K562 (cell line): Measurements from ENCODE around the gene ZNF581. TPM values are rescaled to one million over a fixed set of nuclear protein-coding genes. Genes with fewer than 3 reads are reported as not detected.

Source experiments
- ARID3A ChIP-seq: IDR thresholded peaks from 2 replicates; pipeline ENCODE4 v1.6.1; 2012; ENCODE audit warnings: low read depth, low read length, improper control_type of control experiment, borderline replicate concordance
- ASH1L ChIP-seq: fragments of 450-650 bp; IDR thresholded peaks from 2 replicates; pipeline ENCODE4 v1.6.1; 2018; ENCODE audit warnings: borderline replicate concordance, mild to moderate bottlenecking, low read depth; ENCODE audit not compliant: partially characterized antibody
- BCL6 ChIP-seq: fragments of 250-450 bp; sonication (Bioruptor Pico); IDR thresholded peaks from 2 replicates; pipeline ENCODE4 v1.4.0; 2020
- CGGBP1 ChIP-seq: fragments of 250-450 bp; sonication (Bioruptor Pico); IDR thresholded peaks from 2 replicates; pipeline ENCODE4 v1.9.0; 2021; ENCODE audit warnings: mild to moderate bottlenecking
- ETV5 ChIP-seq: sonication (generic); formaldehyde crosslinking; IDR thresholded peaks from 2 replicates; pipeline ENCODE4 v1.4.0; 2020; ENCODE audit warnings: low read depth, mild to moderate bottlenecking, missing genetic modification reagents
- JUN ChIP-seq, 2 experiments: sonication (generic) in 1 of 2; formaldehyde crosslinking in 1 of 2; IDR thresholded peaks; 2 replicates each; pipeline versions ENCODE4 v1.6.1 to v1.8.0; 2012 to 2022; ENCODE audit warnings: borderline replicate concordance in 2 of 2, mild to moderate bottlenecking in 2 of 2, improper control_type of control experiment in 1 of 2, low read depth in 1 of 2, low read length in 1 of 2, missing genetic modification reagents in 1 of 2
- KDM2B ChIP-seq: fragments of 250-450 bp; sonication (Bioruptor Pico); IDR thresholded peaks from 2 replicates; pipeline ENCODE4 v1.8.0; 2021; ENCODE audit warnings: mild to moderate bottlenecking, moderate library complexity
- MLX ChIP-seq, 2 experiments: fragments of 450-650 bp in 1 of 2; sonication (generic) in 1 of 2; formaldehyde crosslinking; conservative IDR thresholded peaks; 2 replicates each; pipeline versions ENCODE4 v1.4.0 to v1.8.1; 2020 to 2022; ENCODE audit warnings: mild to moderate bottlenecking in 1 of 2, missing genetic modification reagents in 1 of 2
- NFATC3 ChIP-seq: fragments of 450-650 bp; IDR thresholded peaks from 2 replicates; pipeline ENCODE4 v1.6.1; 2017; ENCODE audit warnings: mild to moderate bottlenecking
- SMARCA5 ChIP-seq: fragments of 450-650 bp; IDR thresholded peaks from 2 replicates; pipeline ENCODE4 v1.6.1; 2016
- TRIM24 ChIP-seq, 2 experiments: fragments of 450-650 bp; IDR thresholded peaks; 2 replicates each; pipeline ENCODE4 v1.6.1; 2016
- XRCC4 ChIP-seq: IDR thresholded peaks from one replicate; pipeline ENCODE4 v1.6.1; 2011; ENCODE audit not compliant: insufficient read depth, insufficient read length; ENCODE audit errors: extremely low read depth
- ZBTB11 ChIP-seq, 3 experiments: fragments of 200-800 bp in 1 of 3; fragments of 250-450 bp in 1 of 3; fragments of 450-650 bp in 1 of 3; sonication (Bioruptor Pico) in 1 of 3; sonication (Bioruptor generic) in 1 of 3; formaldehyde crosslinking in 1 of 3; IDR thresholded peaks; 2 replicates each; pipeline versions ENCODE4 v1.6.1 to v1.8.0; 2016 to 2022; ENCODE audit warnings: mild to moderate bottlenecking in 2 of 3, missing genetic modification characterization in 2 of 3, missing compliant biosample characterization in 1 of 3, moderate library complexity in 1 of 3
- ZNF57 ChIP-seq: fragments of 450-650 bp; formaldehyde crosslinking; IDR thresholded peaks from 2 replicates; pipeline ENCODE4 v1.4.0; 2020; ENCODE audit warnings: mild to moderate bottlenecking, moderate library complexity
- ZNF609 ChIP-seq: sonication (generic); formaldehyde crosslinking; IDR thresholded peaks from 2 replicates; pipeline ENCODE4 v1.8.1; 2023; ENCODE audit warnings: missing genetic modification reagents, mild to moderate bottlenecking, borderline replicate concordance
- ZNF75A ChIP-seq: fragments of 450-650 bp; formaldehyde crosslinking; IDR thresholded peaks from 2 replicates; pipeline ENCODE4 v1.4.0; 2020; ENCODE audit warnings: mild to moderate bottlenecking
- polyA plus RNA-seq, 8 experiments: library from polyadenylated mRNA; depleted of rRNA in 4 of 8; stranded (reverse) in 5 of 8; unstranded in 3 of 8; fragments of >200 nt; fragmentation: Nextera tagmentation in 2 of 8; fragmentation: Illumina TruSeq in 1 of 8; extraction: Ambion mirVana in 2 of 8; extraction: Trizol in 1 of 8; gene quantifications; 2 replicates each; pipeline versions ENCODE4 v1.2.1 to v1.2.3, GENCODE V29; 2011 to 2014; ENCODE audit warnings: inconsistent platforms in 1 of 8, missing spikeins in 1 of 8
- total RNA-seq, 7 experiments: library from RNA; depleted of rRNA in 6 of 7; stranded (reverse); fragments of >200 nt in 6 of 7; fragmentation: Illumina TruSeq in 2 of 7; extraction: Trizol in 2 of 7; gene quantifications; 2 replicates each; pipeline versions ENCODE4 v1.2.1 to v1.2.3, GENCODE V29; 2011 to 2021; ENCODE audit warnings: low replicate concordance in 1 of 7

The ZNF581 gene
- total and polyA plus RNA-seq, 9 of the 15 experiments (the other 6 are each of a cell fraction or from before 2014, with no cell fraction given) = 2.4 to 39.4 (median 15.4) TPM

GRCh38 chr19:55640043-55640576 lies 3.3 kb upstream of the ZNF581 start (continued):
- TF ChIP-seq ARID3A (no peak), JUN (IDR thresholded peaks at IDR 0.05; ENCODE audit: borderline replicate concordance, low read depth, low read length) (peak; percentile 75; the same call in 1 of the 2 replicates), JUN (CRISPR knock-in tag; IDR thresholded peaks at IDR 0.05; ENCODE audit: borderline replicate concordance) (peak; percentile 87; the same call in 1 of the 2 replicates), ZBTB11 (CRISPR knock-in tag; IDR thresholded peaks at IDR 0.05) (no peak), TRIM24 (IDR thresholded peaks at IDR 0.05) (no peak), KDM2B (CRISPR knock-in tag) (no peak), SMARCA5 (no peak), ZNF609 (CRISPR knock-in tag) (peak; percentile 96; the same call in 1 of the 2 replicates), ETV5 (CRISPR knock-in tag) (peak; percentile 61; the same call in 1 of the 2 replicates), ZNF57 (CRISPR knock-in tag) (no peak), CGGBP1 (CRISPR knock-in tag) (no peak), ASH1L (peak; percentile 63), ZNF75A (no peak), BCL6 (CRISPR knock-in tag) (no peak), XRCC4 (no peak), NFATC3 (no peak), MLX (CRISPR knock-in tag; conservative IDR thresholded peaks at IDR 0.05) (peak in 1 of 2 experiments; percentile 96; a peak in 1 of 4 replicates)
